Brain microvascular endothelial cell (primary cell): ENCODE data around the gene DNAH6.

ENCODE experiments used
- DNase-seq: peaks from one replicate; pipeline ENCODE4 v3.0.0-alpha.2; 2020
- H3K27ac ChIP-seq: fragments of 250-450 bp; sonication (Bioruptor Pico); 2 replicates; pipeline ENCODE4 v1.5.1; 2020; ENCODE audit warnings: mild to moderate bottlenecking, moderate library complexity
- H3K27me3 ChIP-seq: fragments of 250-450 bp; sonication (Bioruptor Pico); replicated peaks from 2 replicates; pipeline ENCODE4 v1.5.1; 2020; ENCODE audit warnings: mild to moderate bottlenecking
- H3K36me3 ChIP-seq: fragments of 250-450 bp; sonication (Bioruptor Pico); replicated peaks from 2 replicates; pipeline ENCODE4 v1.5.1; 2020; ENCODE audit warnings: mild to moderate bottlenecking
- H3K4me3 ChIP-seq: 2 replicates; pipeline ENCODE4 v1.5.1; 2011; ENCODE audit warnings: low read depth, mild to moderate bottlenecking, control low read depth, low read length, moderate library complexity
- CTCF ChIP-seq: IDR thresholded peaks from 2 replicates; pipeline ENCODE4 v1.5.1; 2011; ENCODE audit warnings: low read depth, mild to moderate bottlenecking, moderate library complexity, low read length, control low read depth, inconsistent platforms; ENCODE audit errors: missing control alignments
- in situ Hi-C: cut with HindIII; loops from 2 replicates; pipeline ENCODE4 v1.10.0; 2017; ENCODE audit warnings: low sequenced_read_pairs, low pct_ligation_motif_present

DNAH6 gene

GRCh38 chr2:84713441-84713840 is 197.1 kb downstream of the DNAH6 start:
- H3K4me3 ChIP-seq: no peak overlapping the region
- no peaks in the 10 kb centered on the region for H3K27me3 ChIP-seq
- no peak overlapping the region for H3K27ac ChIP-seq
- no peak for TF ChIP-seq CTCF
- in situ Hi-C loops: no loop called here
- DNase-seq: no peak
- no peaks in the 10 kb centered on the region for H3K36me3 ChIP-seq

- in situ Hi-C loops: no loop called here
- Histone ChIP-seq H3K27me3 (no peaks in the 10 kb centered on the region), H3K4me3 (no peak overlapping the region), H3K36me3 (no peaks in the 10 kb centered on the region), H3K27ac (no peak overlapping the region)
- no peak for TF ChIP-seq CTCF
- DNase-seq: no peak
Observed at GRCh38 chr2:84716564-84716963, 200.3 kb downstream of the DNAH6 start.

GRCh38 chr2:84717302-84717701 is 201.0 kb downstream of the DNAH6 start:
- no peak for DNase-seq
- TF ChIP-seq CTCF: no peak
- H3K27me3 ChIP-seq: no peaks in the 10 kb centered on the region
- no peaks in the 10 kb centered on the region for H3K36me3 ChIP-seq
- no peak overlapping the region for H3K27ac ChIP-seq
- H3K4me3 ChIP-seq: no peak overlapping the region
- in situ Hi-C loops: no loop called here

GRCh38 chr2:84719434-84719833 is 203.1 kb downstream of the DNAH6 start:
- no peak for TF ChIP-seq CTCF
- Histone ChIP-seq H3K27ac (no peak overlapping the region), H3K36me3 (no peaks in the 10 kb centered on the region), H3K4me3 (no peak overlapping the region), H3K27me3 (no peaks in the 10 kb centered on the region)
- no peak for DNase-seq
- in situ Hi-C loops: no loop called here

GRCh38 chr2:84723831-84724230 is 207.5 kb downstream of the DNAH6 start:
- in situ Hi-C loops: no loop called here
- no peak overlapping the region for H3K27ac ChIP-seq
- H3K36me3 ChIP-seq: no peaks in the 10 kb centered on the region
- TF ChIP-seq CTCF: no peak
- H3K27me3 ChIP-seq: no peaks in the 10 kb centered on the region
- no peak for DNase-seq
- no peak overlapping the region for H3K4me3 ChIP-seq

GRCh38 chr2:84725717-84726116 is 209.4 kb downstream of the DNAH6 start:
- H3K27me3 ChIP-seq: no peaks in the 10 kb centered on the region
- TF ChIP-seq CTCF: no peak
- no peak for DNase-seq
- H3K36me3 ChIP-seq: no peaks in the 10 kb centered on the region
- no peak overlapping the region for H3K4me3 ChIP-seq
- in situ Hi-C loops: no loop called here
- H3K27ac ChIP-seq: no peak overlapping the region
